Inferior parietal cortex (tissue), 1 donor: Measurements from ENCODE around the gene HGFAC.

Source experiments
- DNase-seq: peaks from one replicate; pipeline ENCODE4 v3.0.0-alpha.2; 2016; ENCODE audit errors: extremely low spot score

The HGFAC gene

DNA sequence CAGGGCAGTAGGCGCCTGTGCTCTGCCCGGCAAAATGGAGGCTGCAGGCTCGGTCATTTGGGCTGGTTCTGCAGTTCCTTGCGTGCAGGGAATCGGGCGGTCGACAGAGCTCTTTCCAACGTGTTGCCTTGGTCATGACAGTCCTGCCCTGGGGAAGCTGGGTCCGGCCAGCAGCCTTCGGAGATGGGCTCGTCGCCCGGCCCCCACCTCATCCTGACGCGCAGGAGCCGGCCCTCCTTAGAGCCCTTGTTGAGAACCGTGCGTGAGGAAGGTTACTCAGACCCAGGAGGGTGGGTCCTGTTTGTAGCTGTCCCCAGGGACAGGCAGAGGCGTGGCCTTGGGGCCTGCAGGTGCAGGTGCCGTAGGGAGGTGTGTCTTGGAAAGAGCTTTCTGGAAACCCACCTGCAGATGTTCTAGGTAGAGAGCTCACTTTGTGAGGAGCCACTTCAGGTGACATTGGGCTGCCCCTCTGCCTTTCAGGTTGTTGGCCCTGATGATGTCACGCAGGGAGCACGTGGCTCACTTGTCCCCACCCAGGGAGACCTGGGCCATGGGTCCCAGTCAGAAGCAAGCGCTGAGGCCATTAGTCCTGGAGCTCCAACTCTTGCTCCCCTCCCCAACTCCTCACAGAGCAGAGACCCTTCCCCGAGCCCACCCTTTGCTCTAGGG lies 15.2 kb upstream of the HGFAC start:
- DNase-seq, result no peak

DNA sequence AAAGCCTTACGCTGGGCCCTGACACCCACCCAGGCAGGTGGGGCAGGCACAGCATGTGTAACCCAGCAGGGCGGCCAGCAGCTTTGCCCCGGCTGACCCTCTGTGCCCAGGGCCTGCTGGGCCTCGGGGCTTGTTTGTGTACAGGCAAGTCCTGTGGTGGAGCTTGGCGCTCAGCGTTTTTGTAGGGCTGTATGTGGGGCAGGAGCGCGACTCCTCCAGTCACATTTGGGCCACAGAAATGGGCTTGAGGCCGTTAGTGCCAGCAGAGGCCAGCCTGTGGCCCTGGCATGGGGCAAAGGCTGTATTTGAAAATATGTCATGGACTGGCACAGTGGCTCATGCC lies 14.7 kb upstream of the HGFAC start:
- no peak for DNase-seq

DNA sequence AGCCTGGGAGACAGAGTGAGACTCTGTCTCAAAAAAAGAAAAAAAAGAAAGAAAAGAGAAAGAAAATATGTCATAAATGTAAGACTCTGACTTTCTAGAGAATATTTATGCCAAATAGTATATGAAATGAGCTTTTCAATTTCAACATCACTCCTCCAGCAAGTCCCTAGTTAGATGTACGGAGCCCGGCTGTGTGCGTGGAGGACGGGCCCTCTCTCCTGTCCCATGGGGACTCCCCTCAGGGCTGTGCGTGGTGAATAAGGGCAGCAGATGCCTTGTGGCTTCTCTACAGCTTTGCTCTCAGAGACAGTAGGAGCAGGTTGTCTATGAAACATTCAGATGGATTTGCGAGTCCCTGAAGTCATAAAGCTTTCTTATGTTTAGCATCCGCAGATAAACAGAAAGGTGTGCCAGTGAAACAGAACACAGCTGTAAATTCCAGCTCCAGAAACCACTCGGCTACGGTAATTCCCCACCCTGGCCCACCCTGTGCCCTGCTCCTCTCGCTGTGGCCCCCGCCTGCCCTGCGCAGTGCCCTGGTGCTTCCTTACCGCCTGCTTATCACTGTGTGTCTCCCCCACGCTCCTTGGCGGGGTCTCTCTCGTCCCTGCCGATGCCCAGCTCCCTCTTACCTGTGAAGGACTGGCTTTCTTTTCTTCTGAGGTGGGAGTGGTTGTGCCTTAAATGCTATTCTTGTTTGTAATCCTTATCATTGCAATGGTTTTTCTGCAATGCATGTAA lies 13.9 kb upstream of the HGFAC start:
- no peak for DNase-seq

DNA sequence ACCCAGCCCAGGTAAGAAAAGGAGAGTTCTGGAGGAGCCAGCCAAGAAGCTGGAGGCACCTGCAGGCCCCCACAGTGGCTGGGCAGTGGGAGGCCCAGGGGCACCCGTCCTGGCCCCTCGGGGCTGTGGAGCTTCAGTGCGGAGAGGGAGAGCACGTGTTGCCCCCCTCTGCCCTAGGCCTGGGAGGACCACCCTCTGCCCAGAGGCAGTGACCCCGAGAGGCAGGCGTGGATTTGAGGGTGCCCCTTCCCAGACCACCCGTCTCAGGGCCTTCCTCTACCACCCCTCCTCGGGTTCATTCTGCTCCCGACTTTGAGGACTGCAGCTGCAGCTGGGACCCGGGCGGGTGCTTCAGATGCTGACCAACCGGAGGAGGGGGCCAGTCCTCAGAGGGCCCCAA lies 12.1 kb upstream of the HGFAC start:
- no peak for DNase-seq

DNA sequence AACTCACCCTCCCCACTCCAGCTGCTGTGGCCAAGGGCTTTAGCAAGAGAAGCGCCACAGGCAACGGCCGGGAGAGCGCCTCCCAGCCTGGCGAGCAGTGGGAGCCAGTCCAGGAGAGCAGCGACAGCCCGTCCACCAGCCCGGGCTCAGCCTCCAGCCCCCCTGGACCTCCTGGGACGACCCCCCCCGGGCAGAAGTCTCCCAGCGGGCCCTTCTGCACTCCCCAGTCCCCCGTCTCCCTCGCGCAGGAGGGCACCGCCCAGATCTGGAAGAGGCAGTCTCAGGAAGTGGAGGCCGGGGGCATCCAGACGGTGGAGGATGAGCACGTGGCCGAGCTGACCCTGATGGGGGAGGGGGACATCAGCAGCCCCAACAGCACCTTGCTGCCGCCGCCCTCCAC lies 11.2 kb upstream of the HGFAC start:
- no peak for DNase-seq

DNA sequence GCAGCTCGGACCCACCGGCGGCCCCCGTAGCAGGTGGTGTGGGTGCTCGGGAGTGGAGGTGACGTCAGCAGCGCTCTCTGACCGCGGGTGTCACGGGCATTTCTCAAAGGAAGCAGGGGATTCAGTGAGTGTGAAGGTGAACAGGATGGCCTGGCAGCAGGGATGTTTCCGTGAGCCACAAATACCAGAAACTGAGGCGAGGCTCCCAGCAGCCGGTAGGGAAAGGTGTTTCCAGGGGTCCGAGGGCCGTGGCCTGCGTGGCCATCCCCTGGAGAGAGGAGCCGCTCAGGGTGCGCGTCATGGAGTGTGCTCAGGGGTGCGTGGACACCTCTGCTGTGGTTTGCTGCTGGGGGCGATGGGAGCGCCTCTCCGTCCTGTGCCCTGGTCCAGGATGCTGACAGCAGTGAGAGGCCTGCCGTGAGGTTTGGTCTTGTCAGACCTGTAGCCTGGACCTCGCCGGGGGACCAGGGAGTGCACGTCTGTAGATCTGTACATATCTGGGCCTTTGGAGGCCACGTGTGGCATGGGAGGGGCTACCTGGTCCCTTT lies 10.2 kb upstream of the HGFAC start:
- no peak for DNase-seq

DNA sequence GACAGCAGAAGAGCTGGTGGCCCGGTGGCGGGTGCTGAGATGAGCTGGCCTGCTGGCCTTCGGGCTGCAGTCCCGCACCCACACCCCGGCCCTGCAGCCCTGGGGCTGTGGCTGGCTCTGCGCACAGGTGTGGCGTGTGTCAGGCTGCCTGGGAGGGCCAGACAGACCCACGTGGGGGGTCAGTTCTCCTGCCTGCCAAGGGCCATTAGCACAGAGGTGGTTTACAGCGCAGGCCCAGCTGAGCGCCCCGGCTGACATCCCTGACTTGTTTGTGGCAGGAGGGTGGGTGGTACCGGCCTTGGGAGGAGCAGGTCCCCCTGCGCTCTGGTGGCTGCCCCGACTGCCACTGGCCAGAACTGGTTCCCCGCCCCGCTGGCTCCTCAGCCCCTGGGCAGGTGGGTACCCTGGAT lies 9.4 kb upstream of the HGFAC start:
- no peak for DNase-seq

DNA sequence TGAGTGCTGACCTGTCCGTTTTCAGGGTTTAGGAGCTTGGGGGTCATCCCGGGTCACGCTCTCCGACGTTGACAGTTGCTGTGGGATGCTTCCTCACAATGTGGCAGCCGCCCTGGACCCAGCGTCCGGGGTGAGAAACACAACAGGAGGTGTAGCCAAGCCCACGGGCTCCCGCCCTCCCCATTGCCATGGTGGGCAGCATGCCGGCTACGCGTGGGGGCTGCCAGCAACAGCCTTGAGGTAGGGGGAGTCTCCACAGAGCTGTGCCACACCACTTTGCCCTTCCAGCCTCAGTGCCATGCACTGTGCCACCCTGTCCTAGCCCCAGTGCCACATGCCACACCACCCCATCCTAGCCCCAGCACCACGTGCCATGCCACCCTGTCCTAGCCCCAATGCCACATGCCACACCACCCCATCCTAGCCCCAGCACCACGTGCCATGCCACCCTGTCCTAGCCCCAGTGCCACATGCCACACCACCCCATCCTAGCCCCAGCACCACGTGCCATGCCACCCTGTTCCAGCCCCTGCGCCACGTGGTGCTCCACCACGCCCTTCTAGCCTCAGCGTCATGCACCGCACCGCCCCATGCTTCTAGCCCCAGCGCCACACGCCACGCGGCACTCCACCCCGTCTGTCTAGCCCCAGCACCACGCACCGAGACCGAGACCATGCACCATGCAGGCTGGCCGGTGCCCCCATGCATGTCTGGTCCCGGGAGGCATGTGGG lies 8.5 kb upstream of the HGFAC start:
- no peak for DNase-seq

DNA sequence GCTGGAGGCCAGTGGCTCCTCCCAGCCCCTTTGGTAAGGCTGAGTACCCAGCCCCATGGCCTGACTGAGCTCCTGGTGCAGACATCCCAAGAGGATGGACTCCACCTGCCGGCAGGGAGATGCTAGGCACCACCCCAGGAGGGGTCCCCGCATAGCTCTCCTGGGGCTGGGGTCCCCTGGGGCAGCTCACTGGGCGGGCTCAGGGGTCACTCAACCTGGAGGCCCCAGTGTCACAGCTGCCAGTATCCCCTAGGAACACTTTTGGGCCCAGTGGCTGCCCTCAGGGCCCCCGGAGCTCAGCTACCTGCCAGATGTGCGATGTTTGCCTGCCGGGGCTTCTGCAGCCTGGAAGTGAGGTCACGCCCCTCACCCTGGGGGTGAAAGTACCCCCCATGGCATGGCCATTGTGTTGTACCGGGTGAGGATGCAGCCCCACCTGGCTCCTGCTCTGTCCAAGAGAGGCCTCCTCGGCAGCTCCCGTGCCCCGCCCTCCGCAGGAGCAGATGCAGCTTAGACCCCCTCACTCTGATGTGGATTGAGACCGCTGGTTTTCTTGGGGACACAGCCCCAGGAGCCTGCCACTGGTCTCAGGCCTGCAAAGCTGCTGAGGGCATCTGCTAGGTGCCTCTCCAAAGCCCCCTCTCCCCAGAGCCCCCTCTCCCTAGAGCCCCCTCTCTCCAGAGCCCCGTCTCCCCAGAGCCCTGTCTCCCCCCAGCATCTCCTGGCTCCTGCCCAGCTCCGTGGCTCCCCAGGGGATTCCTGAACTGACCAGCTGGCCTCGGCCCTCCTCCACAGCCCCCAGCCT lies 6.7 kb upstream of the HGFAC start:
- no peak for DNase-seq

DNA sequence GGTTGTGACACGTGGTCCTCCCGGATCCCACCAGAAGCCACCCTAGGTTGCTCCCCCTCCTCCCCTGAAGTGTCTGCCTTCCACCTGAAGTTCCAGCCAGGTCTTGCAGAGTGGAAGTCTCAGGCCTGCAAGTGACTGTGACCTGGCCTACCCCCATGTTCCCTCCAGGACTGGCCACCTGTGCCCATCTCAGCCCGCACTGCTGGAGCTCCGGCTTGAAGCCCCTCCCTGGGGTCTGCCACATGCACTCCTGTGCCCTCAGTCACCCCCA lies 6.1 kb upstream of the HGFAC start:
- DNase-seq, result no peak

DNA sequence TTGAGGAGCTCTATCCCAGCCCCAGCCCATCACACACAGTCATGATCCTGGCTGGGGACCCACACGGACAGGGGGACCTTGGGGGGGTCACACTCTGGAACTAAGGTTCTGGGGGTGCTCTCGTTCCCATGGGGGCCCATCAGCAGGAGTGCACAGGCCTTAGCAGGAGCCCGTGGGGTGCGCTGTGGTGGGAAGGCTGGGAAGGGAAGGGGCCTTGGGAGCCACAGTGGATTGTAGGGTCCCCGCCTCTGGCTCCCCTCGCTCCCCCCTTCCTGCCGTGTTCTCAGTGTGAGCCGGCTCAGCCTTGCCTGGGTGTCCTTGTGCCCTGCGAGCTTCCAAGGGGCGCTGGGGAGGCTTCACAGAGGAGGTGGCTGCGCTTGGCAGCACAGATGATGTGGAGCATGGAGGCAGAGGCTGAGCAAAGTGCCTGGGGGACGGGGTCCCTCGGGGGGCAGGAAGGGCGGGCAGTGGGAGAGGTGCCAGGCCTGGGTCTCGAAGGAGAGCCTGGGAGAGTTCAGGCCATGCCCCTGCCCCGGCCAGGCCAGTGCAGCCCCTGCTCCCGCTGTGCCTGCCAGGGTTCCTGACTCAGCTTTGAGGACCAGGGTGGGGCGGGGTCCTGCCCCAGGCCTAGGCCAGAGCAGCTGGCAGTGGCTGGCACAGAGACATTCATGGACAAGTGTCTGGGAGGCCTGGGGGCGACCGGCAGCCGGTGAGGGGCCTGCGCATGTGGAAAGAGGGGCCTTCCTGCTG lies 5.5 kb upstream of the HGFAC start:
- DNase-seq, result no peak

DNA sequence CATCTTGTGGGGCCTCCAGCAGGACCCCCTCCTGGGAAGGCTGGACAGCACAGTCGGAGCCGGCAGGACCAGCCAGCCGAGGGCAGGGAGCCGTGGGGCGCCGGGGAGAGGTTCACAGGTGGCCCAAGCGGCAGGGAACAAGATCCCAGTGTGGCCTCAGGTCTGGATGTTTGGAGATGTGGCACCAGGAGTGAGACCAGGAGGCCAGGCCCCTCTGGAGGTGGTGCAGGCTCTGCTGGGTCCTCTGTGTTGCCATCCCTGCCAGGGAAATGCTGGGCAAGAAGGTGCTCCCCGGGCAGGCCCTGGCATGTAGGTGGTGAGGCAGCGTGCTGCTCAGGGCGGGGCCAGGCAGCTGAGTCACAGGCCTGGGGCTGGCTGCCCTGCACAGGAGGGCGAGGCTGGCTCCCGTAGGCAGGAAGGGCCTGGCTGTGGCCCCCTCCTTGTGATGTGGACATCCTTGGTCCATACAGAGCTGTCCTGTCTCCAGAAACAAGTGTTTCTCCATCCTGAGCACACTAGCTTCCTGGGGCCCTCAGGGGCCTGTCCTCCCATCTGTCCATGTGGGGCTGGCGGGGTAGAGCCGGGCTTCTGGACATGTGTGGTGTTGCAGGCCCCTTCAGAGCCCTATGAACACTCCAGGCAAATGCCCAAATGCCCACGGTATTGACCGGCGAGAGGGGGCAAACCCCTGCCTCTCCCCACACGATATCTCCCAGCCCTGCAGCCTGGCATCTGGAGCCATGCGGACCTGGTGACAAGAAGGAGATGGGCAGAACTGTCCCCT lies 4.8 kb upstream of the HGFAC start:
- DNase-seq, result no peak

DNA sequence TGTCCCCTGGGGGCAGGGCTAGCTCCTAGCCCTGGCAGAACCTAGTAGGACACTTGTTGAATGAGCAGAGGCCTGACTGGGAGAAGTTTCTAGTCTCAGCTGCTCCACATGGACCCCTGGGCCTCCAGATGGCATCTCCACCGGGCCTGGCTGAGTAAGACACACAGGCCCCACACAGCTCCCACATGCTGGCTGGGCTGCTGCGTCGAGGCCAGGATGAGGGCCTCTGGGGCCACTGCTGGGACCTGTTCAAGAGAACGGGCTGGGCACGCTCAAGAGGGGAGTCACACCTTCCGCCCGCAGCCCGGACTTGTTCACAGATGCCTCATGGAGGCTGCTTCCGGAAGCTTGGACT lies 4.2 kb upstream of the HGFAC start:
- no peak for DNase-seq

DNA sequence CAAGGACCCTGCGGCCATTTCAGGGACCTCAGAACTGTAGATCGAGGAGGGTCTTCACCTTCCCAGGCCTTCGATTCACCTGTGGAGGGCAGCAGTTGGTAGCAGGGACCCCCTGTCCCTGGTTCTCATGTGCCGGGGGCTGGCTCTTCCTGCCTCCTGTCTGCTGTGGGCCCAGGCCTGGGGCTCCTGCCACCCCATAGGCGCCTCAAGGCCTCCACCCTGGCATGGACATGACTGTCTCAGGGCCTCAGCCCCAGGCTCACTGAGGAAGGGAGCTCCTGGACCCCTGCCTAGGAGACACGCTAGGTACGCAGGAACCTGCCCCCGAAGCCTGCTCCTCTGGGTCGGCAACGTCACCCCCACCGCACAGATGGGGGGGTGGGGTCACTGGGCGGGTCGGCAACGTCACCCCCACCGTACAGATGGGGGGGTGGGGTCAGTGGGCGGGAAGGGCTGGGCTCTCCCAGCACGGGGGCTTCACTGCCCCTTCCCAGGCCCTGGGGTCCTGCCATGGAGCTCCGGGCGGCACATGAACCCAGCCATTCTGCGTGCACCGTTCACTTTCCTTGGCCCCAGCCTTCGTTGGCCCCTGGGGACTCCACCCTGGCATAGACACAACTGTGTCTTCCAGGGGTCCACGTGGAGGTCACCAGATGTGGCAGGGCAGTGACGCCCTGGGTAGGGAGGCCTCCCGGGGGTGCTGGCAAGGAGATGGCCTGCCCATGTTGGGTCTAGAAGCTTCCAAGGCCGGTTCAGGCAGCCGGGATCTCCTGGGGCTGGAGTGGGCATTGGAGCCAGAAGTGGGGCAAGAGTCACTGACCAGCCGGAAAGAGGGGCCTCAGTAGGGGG lies 3.5 kb upstream of the HGFAC start:
- DNase-seq, result no peak

DNA sequence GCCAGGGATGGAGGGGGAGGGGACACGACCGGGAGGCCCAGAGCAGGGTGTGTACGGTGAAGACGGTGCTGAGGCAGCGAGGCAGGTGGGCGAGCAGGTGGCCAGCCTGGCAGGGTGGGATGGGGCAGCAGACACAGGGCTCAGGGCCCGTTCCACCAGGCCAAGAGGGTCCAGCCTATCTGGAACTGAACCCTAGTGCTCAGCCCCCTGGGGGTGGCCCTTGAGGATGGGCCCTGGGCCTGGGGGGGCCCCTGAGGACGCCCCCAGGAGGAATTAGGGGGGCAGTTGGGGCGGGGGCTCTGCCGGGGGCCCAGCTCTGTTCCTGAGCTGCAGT lies 3.0 kb upstream of the HGFAC start:
- DNase-seq, result no peak

DNA sequence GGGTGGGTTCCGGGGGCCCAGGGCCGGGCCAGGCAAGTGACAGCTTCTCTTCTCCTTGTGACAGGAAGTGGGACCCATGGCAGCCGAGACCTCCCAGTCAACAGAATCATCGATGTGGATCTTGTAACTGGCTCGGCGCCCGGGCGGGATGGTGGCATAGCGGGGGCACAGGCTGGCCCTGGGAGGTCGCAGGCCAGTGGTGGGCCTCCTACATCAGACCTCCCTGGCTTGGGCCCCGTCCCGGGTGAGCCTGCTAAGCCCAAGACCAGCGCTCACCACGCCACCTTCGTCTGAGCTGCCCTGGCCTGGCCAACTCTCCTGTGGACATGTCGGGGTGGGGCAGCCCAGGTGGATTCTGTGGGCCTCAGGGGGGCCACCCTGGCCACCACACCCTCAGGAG lies 2.4 kb upstream of the HGFAC start:
- DNase-seq, result no peak

DNA sequence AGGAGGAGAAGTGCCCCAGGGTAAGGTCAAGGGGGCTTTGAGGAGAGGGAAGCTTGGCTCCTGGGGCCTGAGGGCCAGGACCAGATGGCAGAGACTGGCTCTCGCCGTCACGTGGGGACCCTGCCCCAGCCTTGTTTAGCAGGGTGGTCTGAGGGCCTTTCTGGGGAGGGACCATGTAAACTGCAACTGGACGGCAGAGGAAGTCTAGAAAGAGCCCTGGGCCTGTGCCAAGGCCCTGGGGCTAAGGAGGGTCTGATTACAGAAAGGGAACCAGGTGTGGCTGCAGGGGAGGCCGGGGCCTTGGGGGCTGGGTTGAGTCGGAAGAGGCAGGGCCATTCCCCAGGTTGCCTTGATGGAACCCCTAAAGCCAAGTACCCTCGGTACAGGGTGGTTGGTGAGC lies 1.8 kb upstream of the HGFAC start:
- DNase-seq, result no peak

DNA sequence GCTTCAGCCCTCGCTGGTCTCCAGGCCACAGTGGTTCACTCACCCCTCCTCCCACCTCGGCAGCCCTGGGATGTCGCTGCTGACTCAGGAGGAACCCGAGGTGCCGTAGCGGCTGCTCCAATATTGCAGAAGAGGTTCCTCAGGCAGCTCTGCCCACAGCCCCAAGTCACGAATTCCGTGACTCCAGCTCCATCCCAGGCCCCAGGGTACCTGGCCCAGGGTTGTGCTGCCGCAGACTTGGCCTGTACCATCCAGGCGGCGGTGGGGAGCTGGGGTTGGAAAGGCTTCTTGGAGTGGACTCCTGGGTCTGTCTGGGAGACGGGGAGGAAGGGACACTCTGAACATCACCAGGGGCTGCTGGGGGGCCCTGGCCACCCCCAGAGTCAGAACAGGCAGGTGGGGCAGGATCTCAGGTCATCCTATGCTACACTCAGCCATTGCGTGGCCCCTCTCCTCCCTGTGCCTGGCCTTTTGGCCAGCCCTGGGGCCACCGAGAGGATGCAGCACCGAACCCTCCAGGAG lies 728 bp upstream of the HGFAC start:
- no peak for DNase-seq

DNA sequence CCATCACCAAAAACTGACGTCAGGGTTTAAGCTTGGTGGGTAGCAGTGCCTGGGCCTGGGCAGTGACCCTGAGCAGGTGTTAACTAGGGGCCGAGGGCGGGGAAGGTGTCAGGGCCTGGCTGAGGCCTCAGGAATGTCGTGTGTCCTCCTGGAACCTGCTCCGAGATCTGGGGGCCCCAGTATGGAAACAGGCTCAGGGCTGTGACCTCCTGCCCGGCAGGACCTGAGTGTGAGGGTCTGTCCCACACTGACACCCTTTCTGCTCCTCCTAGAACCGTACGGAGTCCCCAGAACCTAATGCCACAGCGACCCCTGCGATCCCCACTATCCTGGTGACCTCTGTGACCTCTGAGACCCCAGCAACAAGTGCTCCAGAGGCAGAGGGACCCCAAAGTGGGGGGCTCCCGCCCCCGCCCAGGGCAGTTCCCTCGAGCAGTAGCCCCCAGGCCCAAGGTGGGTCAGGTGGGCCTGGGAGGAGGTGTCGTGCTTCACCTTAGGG lies 741 bp downstream of the HGFAC start:
- DNase-seq, result no peak
